ENCODE data around the gene NARS2. TPM values are rescaled to one million over a fixed set of nuclear protein-coding genes. Genes with fewer than 3 reads are reported as not detected.
A peak's percentile ranks its signal among the peaks of the same experiment; 100 is the strongest.

The NARS2 gene
- total and polyA plus RNA-seq, 10 of the 15 experiments (the other 5 are each of a cell fraction or from before 2014, with no cell fraction given) = 22.2 to 45.3 (median 36.3) TPM

DNA sequence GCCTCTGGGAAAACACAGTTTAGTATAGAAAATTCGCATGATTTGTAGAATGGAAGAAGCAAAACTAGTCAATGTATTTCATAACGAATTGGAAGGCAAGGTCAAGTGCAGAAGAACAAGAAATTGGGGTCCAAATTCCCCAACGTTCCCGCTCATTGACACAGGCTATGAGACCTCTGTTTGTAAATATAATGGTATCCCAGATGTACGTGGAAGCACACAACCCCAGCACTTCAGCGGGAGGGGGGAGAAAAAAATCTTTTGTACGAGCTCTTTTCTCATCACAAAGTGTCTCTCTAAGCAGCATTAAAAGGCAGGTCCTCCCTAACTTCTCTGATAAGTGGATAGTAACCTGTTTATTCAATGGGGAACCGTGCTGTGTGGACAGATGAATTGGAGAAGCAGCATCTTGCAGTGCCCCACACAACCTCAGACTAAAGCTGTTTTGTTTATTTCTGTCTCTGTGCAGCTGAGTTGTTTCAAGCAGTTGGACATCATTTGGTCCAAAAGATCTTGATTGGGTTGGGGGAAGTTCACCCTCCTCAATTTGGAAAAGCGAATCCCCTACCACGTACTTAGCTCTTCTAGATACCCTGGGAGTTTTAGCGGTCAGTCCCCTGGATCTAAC, 156.0 kb downstream of the NARS2 start (continued):
- TF ChIP-seq, protein P1, sequence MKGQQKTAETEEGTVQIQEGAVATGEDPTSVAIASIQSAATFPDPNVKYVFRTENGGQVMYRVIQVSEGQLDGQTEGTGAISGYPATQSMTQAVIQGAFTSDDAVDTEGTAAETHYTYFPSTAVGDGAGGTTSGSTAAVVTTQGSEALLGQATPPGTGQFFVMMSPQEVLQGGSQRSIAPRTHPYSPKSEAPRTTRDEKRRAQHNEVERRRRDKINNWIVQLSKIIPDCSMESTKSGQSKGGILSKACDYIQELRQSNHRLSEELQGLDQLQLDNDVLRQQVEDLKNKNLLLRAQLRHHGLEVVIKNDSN (IDR thresholded peaks at IDR 0.05; ENCODE audit: borderline replicate concordance, extremely low read length, insufficient read depth, low read depth, low read length) = no peak
- TF ChIP-seq TCF7 (IDR thresholded peaks at IDR 0.05; ENCODE audit: borderline replicate concordance) (no peak), MEF2B (IDR thresholded peaks at IDR 0.05; ENCODE audit: partially characterized antibody, poor library complexity, severe bottlenecking) (no peak)

DNA sequence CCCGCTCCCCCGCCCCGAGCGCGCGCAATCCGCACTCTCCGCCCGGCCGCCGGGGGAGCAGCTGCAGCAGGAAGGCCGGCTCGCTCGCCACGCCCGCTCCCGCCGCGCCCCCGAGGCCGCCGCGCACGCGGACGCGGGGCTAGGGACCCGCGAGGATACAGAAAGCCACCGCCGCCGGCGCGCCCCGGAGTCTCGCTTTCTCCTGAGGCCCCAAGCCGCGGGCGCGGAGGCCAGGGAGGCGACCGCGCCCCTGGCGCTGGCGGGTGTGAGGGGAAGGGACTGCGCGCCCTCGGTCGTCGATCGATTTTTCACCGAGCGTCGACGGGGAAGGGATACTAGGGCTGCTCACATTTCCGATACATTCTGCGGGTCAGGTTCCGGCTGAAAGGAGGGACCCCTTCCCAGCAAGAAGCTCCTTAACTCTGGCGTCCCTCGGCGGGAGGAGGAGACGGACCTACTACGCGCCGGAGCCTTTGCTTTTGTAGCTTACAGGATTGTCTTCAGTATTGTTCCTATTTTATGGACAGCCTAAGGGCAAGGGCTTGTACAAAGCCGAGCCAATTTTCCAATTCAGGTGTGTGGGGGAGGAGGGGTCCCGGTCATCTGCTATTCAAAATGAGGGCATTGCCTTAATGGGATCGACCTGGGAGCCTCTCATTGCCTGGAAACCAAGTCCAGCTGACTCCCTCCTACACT, 156.6 kb downstream of the NARS2 start:
- no TSS peak for BruUV-seq (replicated peaks)
- intact Hi-C loops (cut with micrococcal nuclease; ENCODE audit: unreplicated experiment) (loop anchor here (1.0 to 5.0 kb wide), 4 partner anchors 15 to 190 kb away; no protein-coding TSS in a partner anchor), in situ Hi-C loops (cut with MboI) (loop anchor here (5.0 kb wide), 1 partner anchor 144 kb away; no protein-coding TSS in a partner anchor)
- ChIA-PET POLR2A (interaction anchor here (0.6 to 1.7 kb wide), 5 partner anchors 10 to 155 kb away, joined by 3 to 12 read pairs (median 3); no protein-coding TSS in a partner anchor), SMC1A (ENCODE audit: uncharacterized antibody, unreplicated experiment) (interaction anchor here (0.8 to 7.1 kb wide), 13 partner anchors 11 to 190 kb away, joined by 3 to 108 read pairs (median 4); partner anchors contain the start of gene NARS2), RAD21 (ENCODE audit: unreplicated experiment) (interaction anchor here (0.8 to 5.7 kb wide), 8 partner anchors 11 to 190 kb away, joined by 3 to 137 read pairs (median 7); no protein-coding TSS in a partner anchor), CTCF (interaction anchor here (0.6 to 11.9 kb wide), 15 partner anchors 11 to 199 kb away, joined by 3 to 280 read pairs (median 5); partner anchors contain the start of gene NARS2)
- Histone ChIP-seq H3K4me2 (ENCODE audit: control insufficient read depth, insufficient read depth) (peak overlapping the region; percentile 99), H3K27me3 (replicated peaks in 1 of 2; ENCODE audit: control insufficient read depth in 2 of 2, insufficient read depth in 2 of 2, low read length in 1 of 2) (no peaks in the 10 kb centered on the region), H3K9me3 (replicated peaks; ENCODE audit: control insufficient read depth, insufficient read depth, low read length) (no peaks in the 10 kb centered on the region), H2AFZ (ENCODE audit: control insufficient read depth, low read depth, low read length) (peak overlapping the region; percentile 79), H3K27ac (ENCODE audit: control insufficient read depth, insufficient read depth) (no peak overlapping the region; the same call in 1 of the 2 replicates), H4K20me1 (ENCODE audit: control insufficient read depth, insufficient read depth) (no peaks in the 10 kb centered on the region), H3K79me2 (ENCODE audit: control insufficient read depth, insufficient read depth, low read length) (no peaks in the 10 kb centered on the region), H3K4me1 (ENCODE audit: control insufficient read depth, insufficient read depth, low read length) (peaks cover 22% of the 10 kb centered on the region), H3K4me3 (peak overlapping the region; percentile 66), H3K9ac (ENCODE audit: control insufficient read depth, insufficient read depth, low read length) (peak overlapping the region; percentile 74), H3K36me3 (ENCODE audit: control insufficient read depth in 2 of 2, insufficient read depth in 2 of 2, low read length in 1 of 2) (no peaks in the 10 kb centered on the region)
- ATAC-seq (peak; percentile 66), DNase-seq (ENCODE audit: low read depth, low spot score) (no peak), FAIRE-seq (no peak)
- 4% methylated on average over 42 of the region's 68 CpGs for WGBS (ENCODE audit: insufficient coverage, insufficient replicate concordance, low lambda C conversion rate, missing lambda C conversion rate)
- TF ChIP-seq, protein P2, sequence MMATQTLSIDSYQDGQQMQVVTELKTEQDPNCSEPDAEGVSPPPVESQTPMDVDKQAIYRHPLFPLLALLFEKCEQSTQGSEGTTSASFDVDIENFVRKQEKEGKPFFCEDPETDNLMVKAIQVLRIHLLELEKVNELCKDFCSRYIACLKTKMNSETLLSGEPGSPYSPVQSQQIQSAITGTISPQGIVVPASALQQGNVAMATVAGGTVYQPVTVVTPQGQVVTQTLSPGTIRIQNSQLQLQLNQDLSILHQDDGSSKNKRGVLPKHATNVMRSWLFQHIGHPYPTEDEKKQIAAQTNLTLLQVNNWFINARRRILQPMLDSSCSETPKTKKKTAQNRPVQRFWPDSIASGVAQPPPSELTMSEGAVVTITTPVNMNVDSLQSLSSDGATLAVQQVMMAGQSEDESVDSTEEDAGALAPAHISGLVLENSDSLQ (IDR thresholded peaks at IDR 0.05) = no peak
- TF ChIP-seq ZNF384 (IDR thresholded peaks at IDR 0.05; ENCODE audit: borderline replicate concordance, low read depth, low read length) = no peak
- TF ChIP-seq SREBF1 (IDR thresholded peaks at IDR 0.05; ENCODE audit: low read length) = no peak
- TF ChIP-seq JUND (IDR thresholded peaks at IDR 0.05; ENCODE audit: low read depth, low read length) = no peak
- no peak for TF ChIP-seq ZSCAN29 (IDR thresholded peaks at IDR 0.05)
- TF ChIP-seq IRF3 (IDR thresholded peaks at IDR 0.05) = no peak
- TF ChIP-seq YY1 (IDR thresholded peaks at IDR 0.05; ENCODE audit: low read depth, low read length) = 0 out of 2 replicates have a peak, but pooled peaks have one; percentile 44
- TF ChIP-seq, protein P3, sequence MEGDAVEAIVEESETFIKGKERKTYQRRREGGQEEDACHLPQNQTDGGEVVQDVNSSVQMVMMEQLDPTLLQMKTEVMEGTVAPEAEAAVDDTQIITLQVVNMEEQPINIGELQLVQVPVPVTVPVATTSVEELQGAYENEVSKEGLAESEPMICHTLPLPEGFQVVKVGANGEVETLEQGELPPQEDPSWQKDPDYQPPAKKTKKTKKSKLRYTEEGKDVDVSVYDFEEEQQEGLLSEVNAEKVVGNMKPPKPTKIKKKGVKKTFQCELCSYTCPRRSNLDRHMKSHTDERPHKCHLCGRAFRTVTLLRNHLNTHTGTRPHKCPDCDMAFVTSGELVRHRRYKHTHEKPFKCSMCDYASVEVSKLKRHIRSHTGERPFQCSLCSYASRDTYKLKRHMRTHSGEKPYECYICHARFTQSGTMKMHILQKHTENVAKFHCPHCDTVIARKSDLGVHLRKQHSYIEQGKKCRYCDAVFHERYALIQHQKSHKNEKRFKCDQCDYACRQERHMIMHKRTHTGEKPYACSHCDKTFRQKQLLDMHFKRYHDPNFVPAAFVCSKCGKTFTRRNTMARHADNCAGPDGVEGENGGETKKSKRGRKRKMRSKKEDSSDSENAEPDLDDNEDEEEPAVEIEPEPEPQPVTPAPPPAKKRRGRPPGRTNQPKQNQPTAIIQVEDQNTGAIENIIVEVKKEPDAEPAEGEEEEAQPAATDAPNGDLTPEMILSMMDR (IDR thresholded peaks at IDR 0.05 in 2 of 3, conservative IDR thresholded peaks at IDR 0.05 in 1 of 3; ENCODE audit: control insufficient read depth in 2 of 3, extremely low read depth in 1 of 3, insufficient read depth in 1 of 3, low read depth in 3 of 3, low read length in 3 of 3) = peak in 1 of 3 experiments; percentile 23; a peak in 2 of 6 replicates
- peak; percentile 76; the same call in 1 of the 2 replicates for TF ChIP-seq ASH2L (IDR thresholded peaks at IDR 0.05; ENCODE audit: borderline replicate concordance, low read depth)
- no peak for TF ChIP-seq CHD1 (IDR thresholded peaks at IDR 0.05; ENCODE audit: low read depth, low read length)
- no peak for TF ChIP-seq TBL1XR1 (IDR thresholded peaks at IDR 0.05; ENCODE audit: low read depth, low read length)
- 0 out of 2 replicates have a peak, but pooled peaks have one; percentile 27 for TF ChIP-seq MXI1 (IDR thresholded peaks at IDR 0.05; ENCODE audit: low read depth, low read length)
